ENCODE results near the gene CATSPER4. TPM values are rescaled to one million over a fixed set of nuclear protein-coding genes. Genes with fewer than 3 reads are reported as not detected.

The CATSPER4 gene
- total and polyA plus RNA-seq, 2 of the 8 experiments (the other 6 are each of a cell fraction or from before 2014, with no cell fraction given): 0.65 to 0.83 TPM

DNA sequence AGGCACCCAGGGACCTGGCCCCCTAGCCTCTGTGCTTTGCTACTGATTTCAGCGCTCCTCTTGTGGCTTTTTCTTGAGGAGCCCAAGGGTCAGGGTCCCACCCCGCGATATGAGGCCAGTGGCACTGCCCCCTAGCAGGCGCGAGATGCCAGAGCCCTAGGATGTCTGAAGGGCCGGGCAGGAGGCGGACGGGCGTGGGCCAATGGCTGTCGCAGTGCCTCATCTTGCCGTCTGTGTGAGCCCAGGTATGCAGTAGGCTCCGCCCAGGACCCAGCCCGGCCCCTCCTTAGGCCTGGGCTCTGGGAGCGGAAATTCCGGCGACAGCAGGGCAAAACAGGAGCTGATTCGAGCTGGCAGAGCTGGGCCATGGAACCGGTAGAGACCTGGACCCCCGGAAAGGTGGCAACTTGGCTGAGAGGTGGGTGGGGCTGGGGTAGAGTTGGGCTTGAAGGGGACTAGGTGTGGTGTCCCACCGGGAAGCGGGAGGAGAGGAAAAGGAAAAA, 13.2 kb upstream of the CATSPER4 start, which contains the start of gene CNKSR1:
CNKSR1 (plus strand) TSS at position 310 of the 503 bp plus-strand sequence; CDS start at position 367, 57 bp downstream.
- Histone ChIP-seq H3K4me3 (ENCODE audit: extremely low read depth in 1 of 4, insufficient read depth in 2 of 4, low read depth in 3 of 4, low read length in 4 of 4) (peak within 1 kb of the TSS; percentile 25 to 54 (median 32); a peak in 5 of 8 replicates), H3K79me1 (ENCODE audit: low read depth, low read length) (no peaks in the 10 kb centered on the region; the same call in 1 of the 2 replicates), H3K23me2 (ENCODE audit: low read depth, low read length) (peaks cover 2% of the 10 kb centered on the region; the same call in 1 of the 2 replicates), H3K18ac (ENCODE audit: extremely low read depth, low read length) (no peak within 1 kb of the TSS), H3K9me3 (ENCODE audit: insufficient read depth in 2 of 2, low read depth in 1 of 2, low read length in 1 of 2) (no peaks in the 10 kb centered on the region), H3K56ac (replicated peaks; ENCODE audit: insufficient read length, low read depth, low read length) (no peak within 1 kb of the TSS), H3K4me2 (ENCODE audit: insufficient read depth in 1 of 2, low read depth in 2 of 2, low read length in 2 of 2) (peak within 1 kb of the TSS; percentile 26 to 76; a peak in 3 of 4 replicates), H4K5ac (ENCODE audit: insufficient read length, low read depth, low read length) (peak within 1 kb of the TSS; percentile 27), H3K14ac (ENCODE audit: insufficient read length) (no peak within 1 kb of the TSS), H2BK15ac (ENCODE audit: low read length) (no peak within 1 kb of the TSS; the same call in 1 of the 2 replicates), H3K9ac (replicated peaks in 1 of 4; ENCODE audit: extremely low read depth in 1 of 4, low read depth in 3 of 4, low read length in 3 of 4) (peak within 1 kb of the TSS in 3 of 4 experiments; percentile 34 to 66 (median 40); a peak in 3 of 7 replicates), H2AK5ac (ENCODE audit: low read depth, low read length) (no peak within 1 kb of the TSS), H2BK12ac (ENCODE audit: low read depth, low read length) (no peak within 1 kb of the TSS), H2BK20ac (ENCODE audit: low read length) (no peak within 1 kb of the TSS), H3K23ac (ENCODE audit: insufficient read length) (no peak within 1 kb of the TSS), H4K91ac (replicated peaks; ENCODE audit: insufficient read length, low read length) (no peak within 1 kb of the TSS), H3K27me3 (replicated peaks in 1 of 4; ENCODE audit: control insufficient read depth in 3 of 4, extremely low read depth in 1 of 4, insufficient read depth in 3 of 4, low read length in 3 of 4) (no peaks in the 10 kb centered on the region), H3K27ac (ENCODE audit: low read depth, low read length) (peak within 1 kb of the TSS; percentile 75), H3K4ac (replicated peaks; ENCODE audit: insufficient read length, low read depth, low read length) (peak within 1 kb of the TSS; percentile 66), H2BK5ac (ENCODE audit: low read depth, low read length) (no peak within 1 kb of the TSS), H4K20me1 (replicated peaks in 1 of 2; ENCODE audit: control insufficient read depth in 1 of 2, insufficient read depth in 2 of 2, low read length in 2 of 2) (peaks cover 0 to 2% of the 10 kb centered on the region in 2 experiments), H2AFZ (ENCODE audit: low read length) (no peak within 1 kb of the TSS), H3K79me2 (ENCODE audit: control insufficient read depth in 1 of 2, insufficient read depth in 2 of 2, low read length in 2 of 2) (no peaks in the 10 kb centered on the region), H2BK120ac (replicated peaks; ENCODE audit: low read depth, low read length) (no peak within 1 kb of the TSS), H3K36me3 (ENCODE audit: control insufficient read depth in 2 of 4, insufficient read depth in 4 of 4, low read length in 3 of 4) (peaks cover 0 to 3% (median 0%) of the 10 kb centered on the region in 4 experiments; a peak in 1 of 8 replicates), H4K8ac (ENCODE audit: extremely low read depth, insufficient read depth, low read length) (peak within 1 kb of the TSS; percentile 78; the same call in 1 of the 2 replicates), H3K4me1 (replicated peaks in 1 of 4; ENCODE audit: control insufficient read depth in 3 of 4, insufficient read depth in 4 of 4, low read length in 3 of 4) (peaks cover 0 to 2% (median 0%) of the 10 kb centered on the region in 4 experiments; a peak in 4 of 7 replicates)
- ChIA-PET CTCF (ENCODE audit: partially characterized antibody) (interaction anchor here (0.5 to 16.2 kb wide), 16 partner anchors 9 to 293 kb away, joined by 3 to 159 read pairs (median 4); partner anchors contain the start of genes CATSPER4, CEP85 and SH3BGRL3), POLR2A (ENCODE audit: partially characterized antibody) (interaction anchor here (0.6 to 3.9 kb wide), 4 partner anchors 8 to 102 kb away, joined by 3 to 22 read pairs (median 3); partner anchors contain the start of genes C1orf232, CATSPER4 and SH3BGRL3)
- DNase-seq (ENCODE audit: low read depth in 1 of 2, low spot score in 2 of 2) (peak; percentile 89 to 90), FAIRE-seq (no peak)
- 13% methylated on average over 19 of the region's 21 CpGs; no CpG with 5 or more reads in 1 of the 2 experiments for WGBS, 2 experiments (ENCODE audit: extremely low coverage in 1 of 2, insufficient coverage in 1 of 2, insufficient read length in 1 of 2, insufficient replicate concordance in 2 of 2, low coverage in 1 of 2, low lambda C conversion rate in 2 of 2, missing lambda C conversion rate in 1 of 2)
- peak; percentile 77 for TF ChIP-seq YY1 (IDR thresholded peaks at IDR 0.05; ENCODE audit: low read depth, low read length)
- no peak for TF ChIP-seq SRF (IDR thresholded peaks at IDR 0.05; ENCODE audit: low read depth, low read length)
- TF ChIP-seq CEBPB (IDR thresholded peaks at IDR 0.05; ENCODE audit: low read depth, low read length): no peak
- TF ChIP-seq SP4 (IDR thresholded peaks at IDR 0.05; ENCODE audit: low read length): no peak
- TF ChIP-seq, protein P1, sequence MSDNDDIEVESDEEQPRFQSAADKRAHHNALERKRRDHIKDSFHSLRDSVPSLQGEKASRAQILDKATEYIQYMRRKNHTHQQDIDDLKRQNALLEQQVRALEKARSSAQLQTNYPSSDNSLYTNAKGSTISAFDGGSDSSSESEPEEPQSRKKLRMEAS (IDR thresholded peaks at IDR 0.05): peak; percentile 70
- peak; percentile 10; the same call in 1 of the 2 replicates for TF ChIP-seq KDM1A (IDR thresholded peaks at IDR 0.05; ENCODE audit: borderline replicate concordance, low read length)
- no peak for TF ChIP-seq NANOG (IDR thresholded peaks at IDR 0.05; ENCODE audit: insufficient read depth, low read depth, low read length, poor library complexity, severe bottlenecking)
- TF ChIP-seq TEAD4 (IDR thresholded peaks at IDR 0.05; ENCODE audit: low read depth, low read length): peak; percentile 92
- peak in 1 of 2 experiments; percentile 54; a peak in 1 of 4 replicates for TF ChIP-seq HDAC2 (IDR thresholded peaks at IDR 0.05; ENCODE audit: borderline replicate concordance in 1 of 2, low read depth in 2 of 2, low read length in 2 of 2)
- TF ChIP-seq SIX5 (IDR thresholded peaks at IDR 0.05; ENCODE audit: low read depth, low read length): no peak
- no peak; a peak in 1 of 4 replicates for TF ChIP-seq RAD21 (IDR thresholded peaks at IDR 0.05 in 1 of 2, conservative IDR thresholded peaks at IDR 0.05 in 1 of 2; ENCODE audit: low read depth in 2 of 2, low read length in 2 of 2)

Measured in H1 (cell line).